SK-N-SH treated with all-trans-retinoic acid at 6 μM for 48 hours (cell line): ENCODE data around the gene WWP2.

Experiments used
- ATAC-seq: fragments of 200-7000 bp; cut with Tn5 transposase; 3 replicates; pipeline ENCODE4 v1.9.1; 2020; ENCODE audit warnings: mild to moderate bottlenecking, moderate library complexity
- ARNTL ChIP-seq: fragments of 450-650 bp; formaldehyde crosslinking; IDR thresholded peaks from 2 replicates; pipeline ENCODE4 v1.5.0; 2020; ENCODE audit warnings: low read depth, mild to moderate bottlenecking, moderate library complexity, borderline replicate concordance
- BACH2 ChIP-seq: fragments of 250-450 bp; sonication (Bioruptor Pico); IDR thresholded peaks from 2 replicates; pipeline ENCODE4 v1.9.0; 2021; ENCODE audit warnings: mild to moderate bottlenecking, borderline replicate concordance
- CREB5 ChIP-seq: fragments of 250-450 bp; sonication (Bioruptor Pico); IDR thresholded peaks from 2 replicates; pipeline ENCODE4 v1.5.1; 2020; ENCODE audit warnings: low read depth, mild to moderate bottlenecking, moderate library complexity
- CSDC2 ChIP-seq: fragments of 250-450 bp; sonication (Bioruptor Pico); IDR thresholded peaks from 2 replicates; pipeline ENCODE4 v1.5.0; 2020; ENCODE audit warnings: mild to moderate bottlenecking, moderate library complexity
- CSRNP3 ChIP-seq: fragments of 250-450 bp; sonication (Bioruptor Pico); IDR thresholded peaks from 2 replicates; pipeline ENCODE4 v1.5.1; 2021; ENCODE audit warnings: mild to moderate bottlenecking, moderate library complexity
- ESRRG ChIP-seq: fragments of 250-450 bp; sonication (Bioruptor Pico); IDR thresholded peaks from 2 replicates; pipeline ENCODE4 v1.6.1; 2021; ENCODE audit warnings: mild to moderate bottlenecking
- GLIS3 ChIP-seq: fragments of 250-450 bp; sonication (Bioruptor Pico); IDR thresholded peaks from 2 replicates; pipeline ENCODE4 v1.5.0; 2020; ENCODE audit warnings: mild to moderate bottlenecking, moderate library complexity
- ISL1 ChIP-seq: fragments of 250-450 bp; sonication (Bioruptor Pico); IDR thresholded peaks from 2 replicates; pipeline ENCODE4 v2.1.2; 2022; ENCODE audit warnings: mild to moderate bottlenecking, moderate library complexity
- RARB ChIP-seq: fragments of 250-450 bp; sonication (Bioruptor Pico); IDR thresholded peaks from 2 replicates; pipeline ENCODE4 v1.8.0; 2021; ENCODE audit warnings: mild to moderate bottlenecking, moderate library complexity
- TCF4 ChIP-seq: fragments of 250-450 bp; sonication (Bioruptor Pico); IDR thresholded peaks from 2 replicates; pipeline ENCODE4 v1.8.0; 2021; ENCODE audit warnings: mild to moderate bottlenecking, moderate library complexity, borderline replicate concordance
- TOX ChIP-seq: fragments of 250-450 bp; sonication (Bioruptor Pico); IDR thresholded peaks from 2 replicates; pipeline ENCODE4 v1.8.0; 2021; ENCODE audit warnings: mild to moderate bottlenecking, moderate library complexity, borderline replicate concordance
- ZC3H10 ChIP-seq: fragments of 250-450 bp; sonication (Bioruptor Pico); IDR thresholded peaks from 2 replicates; pipeline ENCODE4 v1.5.1; 2021; ENCODE audit warnings: mild to moderate bottlenecking, moderate library complexity
- ZFP3 ChIP-seq: fragments of 250-450 bp; sonication (Bioruptor Pico); IDR thresholded peaks from 2 replicates; pipeline ENCODE4 v1.5.0; 2020; ENCODE audit warnings: mild to moderate bottlenecking, moderate library complexity
- ZFP30 ChIP-seq: fragments of 450-650 bp; formaldehyde crosslinking; IDR thresholded peaks from 2 replicates; pipeline ENCODE4 v1.5.0; 2022; ENCODE audit warnings: mild to moderate bottlenecking, moderate library complexity
- ZNF8 ChIP-seq: fragments of 450-650 bp; formaldehyde crosslinking; IDR thresholded peaks from 2 replicates; pipeline ENCODE4 v1.5.0; 2020; ENCODE audit warnings: mild to moderate bottlenecking, moderate library complexity
- TF ChIP-seq, protein P1 (sequence below): fragments of 250-450 bp; sonication (Bioruptor Pico); IDR thresholded peaks from 2 replicates; pipeline ENCODE4 v1.8.0; 2021; ENCODE audit warnings: low read depth, mild to moderate bottlenecking, moderate library complexity, borderline replicate concordance
- TF ChIP-seq, protein P2 (sequence below): fragments of 250-450 bp; sonication (Bioruptor Pico); IDR thresholded peaks from 2 replicates; pipeline ENCODE4 v1.5.0; 2020; ENCODE audit warnings: mild to moderate bottlenecking, moderate library complexity

WWP2 gene

DNA sequence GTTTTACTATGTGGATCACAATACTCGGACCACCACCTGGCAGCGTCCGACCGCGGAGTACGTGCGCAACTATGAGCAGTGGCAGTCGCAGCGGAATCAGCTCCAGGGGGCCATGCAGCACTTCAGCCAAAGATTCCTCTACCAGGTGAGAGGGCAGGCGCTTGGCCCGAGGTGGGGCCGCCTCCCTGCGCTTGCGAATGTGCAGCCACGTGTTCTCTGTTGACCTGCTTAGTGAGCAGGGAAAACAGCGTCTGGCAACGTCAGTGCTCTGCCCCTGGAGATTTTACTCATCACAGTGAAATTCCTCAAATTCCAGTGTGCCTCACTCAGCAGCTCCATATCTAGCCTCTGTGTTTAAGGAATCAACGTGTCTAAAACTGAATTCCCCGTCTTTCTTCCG is 155.6 kb downstream of the WWP2 start:
- TF ChIP-seq RARB (CRISPR knock-in tag) = no peak
- TF ChIP-seq, protein P1, sequence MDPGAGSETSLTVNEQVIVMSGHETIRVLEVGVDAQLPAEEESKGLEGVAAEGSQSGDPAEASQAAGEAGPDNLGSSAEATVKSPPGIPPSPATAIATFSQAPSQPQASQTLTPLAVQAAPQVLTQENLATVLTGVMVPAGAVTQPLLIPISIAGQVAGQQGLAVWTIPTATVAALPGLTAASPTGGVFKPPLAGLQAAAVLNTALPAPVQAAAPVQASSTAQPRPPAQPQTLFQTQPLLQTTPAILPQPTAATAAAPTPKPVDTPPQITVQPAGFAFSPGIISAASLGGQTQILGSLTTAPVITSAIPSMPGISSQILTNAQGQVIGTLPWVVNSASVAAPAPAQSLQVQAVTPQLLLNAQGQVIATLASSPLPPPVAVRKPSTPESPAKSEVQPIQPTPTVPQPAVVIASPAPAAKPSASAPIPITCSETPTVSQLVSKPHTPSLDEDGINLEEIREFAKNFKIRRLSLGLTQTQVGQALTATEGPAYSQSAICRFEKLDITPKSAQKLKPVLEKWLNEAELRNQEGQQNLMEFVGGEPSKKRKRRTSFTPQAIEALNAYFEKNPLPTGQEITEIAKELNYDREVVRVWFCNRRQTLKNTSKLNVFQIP (CRISPR knock-in tag) = no peak
- no peak for TF ChIP-seq CSRNP3 (CRISPR knock-in tag)
- TF ChIP-seq ZC3H10 (CRISPR knock-in tag) = no peak
- 0 out of 2 replicates have a peak, but pooled peaks have one; percentile 15 for TF ChIP-seq ZFP3 (CRISPR knock-in tag)
- TF ChIP-seq ARNTL = no peak
- TF ChIP-seq, protein P2, sequence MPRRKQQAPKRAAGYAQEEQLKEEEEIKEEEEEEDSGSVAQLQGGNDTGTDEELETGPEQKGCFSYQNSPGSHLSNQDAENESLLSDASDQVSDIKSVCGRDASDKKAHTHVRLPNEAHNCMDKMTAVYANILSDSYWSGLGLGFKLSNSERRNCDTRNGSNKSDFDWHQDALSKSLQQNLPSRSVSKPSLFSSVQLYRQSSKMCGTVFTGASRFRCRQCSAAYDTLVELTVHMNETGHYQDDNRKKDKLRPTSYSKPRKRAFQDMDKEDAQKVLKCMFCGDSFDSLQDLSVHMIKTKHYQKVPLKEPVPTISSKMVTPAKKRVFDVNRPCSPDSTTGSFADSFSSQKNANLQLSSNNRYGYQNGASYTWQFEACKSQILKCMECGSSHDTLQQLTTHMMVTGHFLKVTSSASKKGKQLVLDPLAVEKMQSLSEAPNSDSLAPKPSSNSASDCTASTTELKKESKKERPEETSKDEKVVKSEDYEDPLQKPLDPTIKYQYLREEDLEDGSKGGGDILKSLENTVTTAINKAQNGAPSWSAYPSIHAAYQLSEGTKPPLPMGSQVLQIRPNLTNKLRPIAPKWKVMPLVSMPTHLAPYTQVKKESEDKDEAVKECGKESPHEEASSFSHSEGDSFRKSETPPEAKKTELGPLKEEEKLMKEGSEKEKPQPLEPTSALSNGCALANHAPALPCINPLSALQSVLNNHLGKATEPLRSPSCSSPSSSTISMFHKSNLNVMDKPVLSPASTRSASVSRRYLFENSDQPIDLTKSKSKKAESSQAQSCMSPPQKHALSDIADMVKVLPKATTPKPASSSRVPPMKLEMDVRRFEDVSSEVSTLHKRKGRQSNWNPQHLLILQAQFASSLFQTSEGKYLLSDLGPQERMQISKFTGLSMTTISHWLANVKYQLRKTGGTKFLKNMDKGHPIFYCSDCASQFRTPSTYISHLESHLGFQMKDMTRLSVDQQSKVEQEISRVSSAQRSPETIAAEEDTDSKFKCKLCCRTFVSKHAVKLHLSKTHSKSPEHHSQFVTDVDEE (CRISPR knock-in tag) = no peak
- peak; percentile 70; the same call in 1 of the 2 replicates for TF ChIP-seq CSDC2 (CRISPR knock-in tag)

GRCh38 chr16:69918241-69918640 is 156.1 kb downstream of the WWP2 start:
- no peak for TF ChIP-seq BACH2 (CRISPR knock-in tag)
- no peak for TF ChIP-seq CSDC2 (CRISPR knock-in tag)
- no peak for TF ChIP-seq TOX (CRISPR knock-in tag)
- TF ChIP-seq ISL1 = no peak
- no peak for TF ChIP-seq CREB5 (CRISPR knock-in tag)
- TF ChIP-seq ZNF8 (CRISPR knock-in tag) = no peak
- TF ChIP-seq, protein P2 (CRISPR knock-in tag) = no peak
- ATAC-seq = peak; percentile 5; the same call in 2 of the 3 replicates

More for the DNA sequence above, 155.6 kb downstream of the WWP2 start:
- ATAC-seq = peak; percentile 99

DNA sequence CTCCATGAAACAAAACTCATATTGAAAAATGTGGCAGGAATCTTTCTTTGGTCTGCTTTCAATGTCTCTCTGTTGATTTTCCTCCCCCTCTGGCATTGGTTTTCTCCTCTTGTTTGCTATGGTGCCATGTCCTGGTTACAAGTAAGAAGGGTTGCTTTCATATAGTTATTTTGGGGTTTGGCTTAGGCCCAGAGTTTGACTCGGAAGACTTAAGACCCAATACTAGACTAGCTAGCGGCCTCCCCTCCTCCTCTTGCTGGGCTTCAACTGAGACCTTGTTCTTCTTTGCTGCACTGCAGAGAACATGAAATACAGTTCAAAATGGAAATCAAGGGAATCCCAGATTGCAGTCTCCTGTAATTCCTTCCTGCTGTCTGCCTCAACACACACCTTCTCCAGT is 159.0 kb downstream of the WWP2 start:
- no peak for TF ChIP-seq ZFP30 (CRISPR knock-in tag)
- TF ChIP-seq GLIS3 = no peak
- TF ChIP-seq, protein P2 (CRISPR knock-in tag) = no peak
- TF ChIP-seq TOX (CRISPR knock-in tag) = no peak
- no peak for TF ChIP-seq ARNTL
- no peak for TF ChIP-seq ZFP3 (CRISPR knock-in tag)
- no peak for TF ChIP-seq ZNF8 (CRISPR knock-in tag)
- no peak for TF ChIP-seq ZC3H10 (CRISPR knock-in tag)
- TF ChIP-seq CSDC2 (CRISPR knock-in tag) = no peak
- no peak for TF ChIP-seq TCF4 (CRISPR knock-in tag)
- no peak for TF ChIP-seq ESRRG (CRISPR knock-in tag)
- TF ChIP-seq RARB (CRISPR knock-in tag) = no peak
- TF ChIP-seq, all 23 proteins: peak for 0
- ATAC-seq = no peak
